Natural killer cell (primary cell): ENCODE measurements around the gene BCL2L12. TPM values are rescaled to one million over a fixed set of nuclear protein-coding genes. Genes with fewer than 3 reads are reported as not detected.
A peak's percentile ranks its signal among the peaks of the same experiment; 100 is the strongest.

Experiments used
- ATAC-seq, 3 donors: fragments of 150-1000 bp in 2 of 3; fragments of 200-7000 bp in 1 of 3; cut with Tn5 transposase; 1 replicate in 1 of 3; 2 replicates in 2 of 3; pipeline ENCODE4 v1.10.0; 2021; ENCODE audit warnings: mild to moderate bottlenecking in 2 of 3, moderate library complexity in 2 of 3
- DNase-seq, 2 donors: peaks; one replicate each; pipeline versions ENCODE4 v3.0.0 to v3.0.0-alpha.2; 2013 to 2021; ENCODE audit warnings: mixed read lengths in 1 of 2
- H3K27ac ChIP-seq: one replicate; pipeline ENCODE4 v1.5.1; 2013; ENCODE audit warnings: mild to moderate bottlenecking, low read length
- H3K27me3 ChIP-seq: one replicate; pipeline ENCODE4 v1.6.1; 2013; ENCODE audit warnings: low read length; ENCODE audit not compliant: control insufficient read depth, insufficient read depth
- H3K36me3 ChIP-seq: one replicate; pipeline ENCODE4 v1.6.1; 2013; ENCODE audit warnings: low read length; ENCODE audit not compliant: control insufficient read depth, insufficient read depth
- H3K4me1 ChIP-seq: one replicate; pipeline ENCODE4 v1.6.1; 2013; ENCODE audit warnings: low read length; ENCODE audit not compliant: control insufficient read depth, insufficient read depth
- H3K4me3 ChIP-seq: one replicate; pipeline ENCODE4 v1.5.1; 2013; ENCODE audit warnings: low read length
- H3K9me3 ChIP-seq: one replicate; pipeline ENCODE4 v1.6.1; 2013; ENCODE audit warnings: low read length; ENCODE audit not compliant: control insufficient read depth, insufficient read depth
- H3K27ac Mint-ChIP-seq, 2 donors: one replicate each; pipeline ENCODE4 v1.8.0; 2022; ENCODE audit warnings: mild to moderate bottlenecking in 2 of 2, mixed read lengths in 2 of 2, moderate library complexity in 1 of 2
- H3K27me3 Mint-ChIP-seq, 2 donors: one replicate each; pipeline ENCODE4 v1.8.0; 2022; ENCODE audit warnings: low read depth in 2 of 2, mixed read lengths in 2 of 2
- H3K36me3 Mint-ChIP-seq: one replicate; pipeline ENCODE4 v1.8.0; 2022; ENCODE audit warnings: mixed read lengths
- H3K4me1 Mint-ChIP-seq, 2 donors: one replicate each; pipeline ENCODE4 v1.8.0; 2022; ENCODE audit warnings: mixed read lengths in 2 of 2
- H3K4me3 Mint-ChIP-seq: one replicate; pipeline ENCODE4 v1.8.0; 2022; ENCODE audit warnings: mild to moderate bottlenecking, moderate library complexity, mixed read lengths
- H3K9me3 Mint-ChIP-seq, 2 donors: one replicate each; pipeline ENCODE4 v1.8.0; 2022; ENCODE audit warnings: mixed read lengths in 2 of 2
- WGBS: methylation state at CpG from one replicate; pipeline ENCODE4 v1.1.7; 2013; ENCODE audit warnings: missing lambda C conversion rate; ENCODE audit not compliant: insufficient coverage; 5-methylcytosine and 5-hydroxymethylcytosine counted together
- intact Hi-C: fragments of 100-400 bp; cut with micrococcal nuclease; formaldehyde crosslinking; loops from one replicate; pipeline ENCODE4 v1.14.2; 2022
- total RNA-seq, 4 donors: library from RNA; stranded (reverse); fragments of 120-200 nt in 1 of 4; gene quantifications; one replicate each; pipeline versions ENCODE4 v1.2.3 to v1.2.4, GENCODE V29; 2013 to 2022
- TF ChIP-seq, protein P1 (sequence below): fragments of 200-600 bp; IDR thresholded peaks from one replicate; pipeline ENCODE4 v1.8.0; 2022; ENCODE audit warnings: antibody characterized with exemption

BCL2L12 gene
- total RNA-seq, 3 donors from 2014 or later (not counting 1 experiment from before 2014, with no cell fraction given): 15.6 to 34.6 (median 22.3) TPM

DNA sequence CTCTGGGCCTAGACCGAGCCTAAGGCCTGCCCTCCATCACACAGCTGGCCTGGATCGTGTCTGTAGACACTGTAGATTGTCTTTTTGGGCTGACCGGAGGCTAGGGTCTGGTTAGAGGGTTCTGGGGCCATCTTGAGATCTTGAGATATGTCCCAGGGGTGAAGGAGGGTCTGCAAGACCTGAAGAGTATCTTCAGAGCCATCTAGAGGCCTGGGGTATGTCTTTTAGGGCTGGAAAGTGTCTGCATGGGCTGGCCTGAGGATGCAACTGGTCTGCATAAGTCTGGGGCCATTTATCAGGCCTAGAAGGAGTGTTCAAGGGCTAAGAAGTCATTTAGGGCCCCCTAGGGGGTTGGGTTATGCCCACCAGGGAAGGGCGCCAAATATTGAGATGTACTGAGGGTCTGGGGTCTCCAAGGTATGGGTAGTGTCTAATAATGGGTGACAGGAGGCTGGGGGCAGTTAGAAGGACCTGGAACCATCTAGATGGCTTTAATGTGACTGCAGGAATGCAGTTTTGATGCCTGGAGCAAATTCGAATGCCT lies 23.2 kb upstream of the BCL2L12 start:
- H3K4me1 Mint-ChIP-seq: peaks cover 45 to 67% of the 10 kb centered on the region in 2 donors
- H3K36me3 Mint-ChIP-seq: no peaks in the 10 kb centered on the region
- peaks cover 13% of the 10 kb centered on the region for H3K36me3 ChIP-seq
- ATAC-seq: no peak
- 19% methylated on average over 5 of the region's 5 CpGs for WGBS
- intact Hi-C loops: loop anchor here (1.0 to 5.0 kb wide), 2 partner anchors 22 to 1005 kb away; partner anchors contain the start of gene DBP
- no peak for DNase-seq
- peak overlapping the region; percentile 84 for H3K4me3 ChIP-seq
- H3K4me1 ChIP-seq: peaks cover 44% of the 10 kb centered on the region
- peak overlapping the region; percentile 93 for H3K4me3 Mint-ChIP-seq
- TF ChIP-seq, protein P1, sequence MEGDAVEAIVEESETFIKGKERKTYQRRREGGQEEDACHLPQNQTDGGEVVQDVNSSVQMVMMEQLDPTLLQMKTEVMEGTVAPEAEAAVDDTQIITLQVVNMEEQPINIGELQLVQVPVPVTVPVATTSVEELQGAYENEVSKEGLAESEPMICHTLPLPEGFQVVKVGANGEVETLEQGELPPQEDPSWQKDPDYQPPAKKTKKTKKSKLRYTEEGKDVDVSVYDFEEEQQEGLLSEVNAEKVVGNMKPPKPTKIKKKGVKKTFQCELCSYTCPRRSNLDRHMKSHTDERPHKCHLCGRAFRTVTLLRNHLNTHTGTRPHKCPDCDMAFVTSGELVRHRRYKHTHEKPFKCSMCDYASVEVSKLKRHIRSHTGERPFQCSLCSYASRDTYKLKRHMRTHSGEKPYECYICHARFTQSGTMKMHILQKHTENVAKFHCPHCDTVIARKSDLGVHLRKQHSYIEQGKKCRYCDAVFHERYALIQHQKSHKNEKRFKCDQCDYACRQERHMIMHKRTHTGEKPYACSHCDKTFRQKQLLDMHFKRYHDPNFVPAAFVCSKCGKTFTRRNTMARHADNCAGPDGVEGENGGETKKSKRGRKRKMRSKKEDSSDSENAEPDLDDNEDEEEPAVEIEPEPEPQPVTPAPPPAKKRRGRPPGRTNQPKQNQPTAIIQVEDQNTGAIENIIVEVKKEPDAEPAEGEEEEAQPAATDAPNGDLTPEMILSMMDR: no peak
- H3K9me3 Mint-ChIP-seq: no peaks in the 10 kb centered on the region
- peak overlapping the region; percentile 96 to 100 for H3K27ac Mint-ChIP-seq
- peak overlapping the region; percentile 88 for H3K27ac ChIP-seq
- no peaks in the 10 kb centered on the region for H3K9me3 ChIP-seq
- H3K27me3 ChIP-seq: no peaks in the 10 kb centered on the region
- H3K27me3 Mint-ChIP-seq: no peaks in the 10 kb centered on the region

DNA sequence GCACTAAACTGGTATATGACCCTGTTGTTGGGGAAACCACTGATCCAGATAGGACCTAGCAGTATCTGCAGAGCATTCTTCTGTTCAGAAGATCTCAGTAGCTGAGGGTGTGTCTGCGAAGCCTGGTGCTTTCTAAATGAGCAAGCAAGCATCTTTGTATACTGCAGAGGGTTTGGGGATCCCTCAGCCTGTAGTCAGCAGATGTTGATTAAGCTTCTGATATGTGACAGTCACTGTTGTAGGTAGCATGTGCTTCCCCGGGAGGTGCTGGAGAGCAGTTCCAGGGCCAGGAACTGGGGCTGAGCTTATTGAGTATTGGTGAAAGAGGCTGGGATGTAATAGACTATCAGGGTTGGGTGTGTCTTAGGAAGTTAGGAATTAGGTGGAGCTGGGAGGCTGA lies 22.3 kb upstream of the BCL2L12 start:
- H3K9me3 Mint-ChIP-seq: no peaks in the 10 kb centered on the region
- no peak overlapping the region for H3K27ac ChIP-seq
- intact Hi-C loops: loop anchor here (5.0 kb wide), 1 partner anchor 1006 kb away; the partner anchor contains the start of gene DBP

DNA sequence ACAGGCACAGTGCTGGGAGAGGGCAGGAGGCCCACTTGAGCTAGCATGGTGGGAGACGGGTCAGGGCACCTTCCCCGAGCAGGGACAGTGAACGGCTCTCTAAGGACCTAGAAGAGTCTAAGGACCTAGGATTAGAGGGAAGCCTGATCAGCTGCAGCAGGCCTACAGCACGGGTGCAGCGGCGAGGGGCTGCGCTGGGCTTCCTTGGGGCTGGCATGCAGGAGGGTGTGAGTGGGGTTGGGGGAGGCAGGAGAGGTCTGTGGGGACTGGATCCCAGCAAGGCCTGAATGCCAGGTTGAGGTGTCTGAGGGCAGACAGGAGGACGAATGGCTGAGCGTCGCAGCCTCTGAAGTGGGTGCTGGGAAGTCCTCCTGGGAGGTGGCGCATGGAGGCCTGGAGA lies 20.1 kb upstream of the BCL2L12 start:
- Mint-ChIP-seq H3K27me3 (no peaks in the 10 kb centered on the region), H3K36me3 (no peaks in the 10 kb centered on the region), H3K4me3 (no peak overlapping the region), H3K27ac (peak overlapping the region in 1 of 2 donors; percentile 63), H3K9me3 (no peaks in the 10 kb centered on the region), H3K4me1 (peaks cover 34 to 43% of the 10 kb centered on the region in 2 donors)
- H3K9me3 ChIP-seq: no peaks in the 10 kb centered on the region
- H3K36me3 ChIP-seq: peaks cover 27% of the 10 kb centered on the region
- no peak for DNase-seq
- TF ChIP-seq, protein P1: no peak
- WGBS: 95% methylated on average over 11 of the region's 11 CpGs
- no peak overlapping the region for H3K27ac ChIP-seq
- H3K4me3 ChIP-seq: no peak overlapping the region
- H3K4me1 ChIP-seq: peaks cover 26% of the 10 kb centered on the region
- intact Hi-C loops: no loop called here
- H3K27me3 ChIP-seq: no peaks in the 10 kb centered on the region
- no peak for ATAC-seq

More for the DNA sequence above, 22.3 kb upstream of the BCL2L12 start:
- ATAC-seq (no peak), DNase-seq (no peak)
- Histone ChIP-seq H3K4me1 (peaks cover 37% of the 10 kb centered on the region), H3K9me3 (no peaks in the 10 kb centered on the region), H3K4me3 (no peak overlapping the region), H3K27me3 (no peaks in the 10 kb centered on the region), H3K36me3 (peaks cover 13% of the 10 kb centered on the region)
- Mint-ChIP-seq H3K4me1 (peaks cover 42 to 59% of the 10 kb centered on the region in 2 donors), H3K27ac (peak overlapping the region in 1 of 2 donors; percentile 96), H3K27me3 (no peaks in the 10 kb centered on the region), H3K4me3 (peak overlapping the region; percentile 93), H3K36me3 (no peaks in the 10 kb centered on the region)
- TF ChIP-seq, protein P1: no peak
- WGBS: 74% methylated on average over 2 of the region's 2 CpGs

DNA sequence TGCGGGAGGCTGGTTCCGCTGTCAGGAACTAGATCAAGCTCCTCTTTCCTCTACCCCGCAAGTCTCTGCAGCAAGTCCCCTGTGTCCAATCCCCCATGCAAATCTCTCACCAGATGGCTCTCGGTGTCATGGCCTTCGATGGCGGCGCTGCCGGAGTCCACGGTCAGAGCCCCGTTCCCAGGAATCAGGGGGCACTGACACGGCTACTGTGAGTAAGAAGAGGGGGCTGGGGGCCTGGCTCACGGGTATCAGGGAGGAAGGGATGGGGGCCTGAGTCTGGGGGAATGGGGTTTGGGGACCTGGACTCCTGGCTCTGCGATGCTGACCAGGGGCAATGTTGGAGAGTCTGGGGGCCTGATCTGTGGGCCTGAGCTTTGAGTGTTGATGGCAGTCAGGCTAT lies 19.7 kb upstream of the BCL2L12 start:
- ATAC-seq (no peak), DNase-seq (no peak)
- no peak overlapping the region for H3K4me3 Mint-ChIP-seq
- no peaks in the 10 kb centered on the region for H3K36me3 Mint-ChIP-seq
- no peaks in the 10 kb centered on the region for H3K9me3 Mint-ChIP-seq
- H3K4me1 Mint-ChIP-seq: peaks cover 30 to 39% of the 10 kb centered on the region in 2 donors
- intact Hi-C loops: no loop called here
- Histone ChIP-seq H3K27me3 (no peaks in the 10 kb centered on the region), H3K36me3 (peaks cover 30% of the 10 kb centered on the region), H3K9me3 (no peaks in the 10 kb centered on the region), H3K4me1 (peaks cover 22% of the 10 kb centered on the region), H3K27ac (no peak overlapping the region), H3K4me3 (no peak overlapping the region)
- 97% methylated on average over 13 of the region's 13 CpGs for WGBS
- H3K27me3 Mint-ChIP-seq: no peaks in the 10 kb centered on the region
- TF ChIP-seq, protein P1: no peak
- H3K27ac Mint-ChIP-seq: peak overlapping the region in 1 of 2 donors; percentile 63
